ENCODE data around the gene GPD1L.
"Not testable (repeated sequence)": the region's sequence is repeated elsewhere in the genome, so short reads cannot be mapped to it uniquely, and the experiment has no call there.

The GPD1L gene

DNA sequence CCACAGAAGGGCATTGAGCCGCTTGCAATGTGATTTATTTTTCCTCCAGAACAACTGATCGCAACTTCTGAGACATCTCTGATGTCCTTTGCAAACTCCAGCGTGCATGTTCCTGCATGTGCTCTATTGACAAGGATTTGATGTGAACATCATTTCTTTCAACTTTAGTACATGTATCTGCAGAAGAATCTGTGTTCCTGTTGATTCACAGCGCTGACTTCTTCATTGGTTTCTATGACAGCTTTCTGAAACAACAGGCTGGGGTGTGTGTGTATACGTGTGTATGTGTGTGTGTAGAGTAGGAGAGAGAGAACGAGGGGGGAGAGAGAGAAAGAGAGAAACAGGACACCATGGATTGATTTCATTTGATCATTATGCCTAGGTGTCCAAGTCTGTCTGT, 75.4 kb downstream of the GPD1L start:
- POLR2A ChIA-PET = no interaction called here
- DNase-seq (ENCODE audit: extremely low spot score) = no peak
- TF ChIP-seq CTCF (IDR thresholded peaks at IDR 0.05; ENCODE audit: control extremely low read depth, extremely low read depth, low read depth, missing control alignments) = no peak
- CTCF ChIA-PET = interaction anchor here (1.0 kb wide), 1 partner anchor 25 kb away, joined by 3 read pairs; no protein-coding TSS in a partner anchor

DNA sequence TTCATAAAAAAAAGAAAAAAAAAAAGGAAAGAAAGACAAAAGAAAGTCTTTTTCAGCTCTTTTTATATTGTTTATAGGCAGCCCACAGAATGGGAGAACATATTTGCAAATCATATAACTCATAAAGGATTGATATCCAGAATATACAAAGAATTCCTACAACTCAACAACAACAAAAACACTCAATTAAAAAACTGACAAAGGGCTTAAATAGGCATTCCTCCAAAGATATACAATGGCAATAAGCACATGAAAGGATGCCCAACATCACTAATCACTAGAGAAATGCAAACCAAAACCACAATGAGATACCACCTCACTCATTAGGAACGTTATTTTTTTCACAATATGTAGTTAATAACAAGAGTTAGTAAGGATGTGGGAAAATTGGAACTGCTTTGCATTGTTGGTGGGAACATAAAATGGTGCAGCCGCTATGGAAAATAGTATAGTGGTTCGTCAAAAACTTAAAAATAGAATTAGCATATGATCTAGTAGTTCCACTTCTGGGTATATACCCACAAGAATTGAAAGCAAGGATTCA, 77.8 kb downstream of the GPD1L start:
- no peak for TF ChIP-seq CTCF (IDR thresholded peaks at IDR 0.05; ENCODE audit: control extremely low read depth, extremely low read depth, low read depth, missing control alignments)
- CTCF ChIA-PET = no interaction called here
- no peak for DNase-seq (ENCODE audit: extremely low spot score)
- POLR2A ChIA-PET = no interaction called here

DNA sequence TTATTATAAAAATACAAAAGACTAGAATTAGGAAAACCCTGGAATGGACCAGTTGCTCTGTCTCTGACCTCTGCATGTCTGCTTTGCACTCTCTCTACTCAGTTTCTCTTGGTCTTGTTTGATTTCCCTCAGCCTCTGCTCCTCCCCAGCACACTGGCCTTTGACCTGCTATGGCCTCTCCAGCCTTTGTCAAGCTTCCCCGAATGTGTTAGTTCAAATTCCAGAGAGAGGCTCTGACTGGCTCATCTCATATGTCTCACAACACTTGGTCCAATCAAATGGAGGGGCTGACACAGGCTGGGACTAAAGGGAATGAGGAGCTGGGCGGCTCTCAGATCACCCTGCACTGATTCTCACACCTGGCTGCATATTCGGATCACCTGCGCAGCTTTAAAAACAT, 79.7 kb downstream of the GPD1L start:
- DNase-seq (ENCODE audit: extremely low spot score) = no peak
- TF ChIP-seq CTCF (IDR thresholded peaks at IDR 0.05; ENCODE audit: control extremely low read depth, extremely low read depth, low read depth, missing control alignments) = no peak
- CTCF ChIA-PET = interaction anchor here (0.8 to 1.6 kb wide), 3 partner anchors 9 to 50 kb away, joined by 3 to 7 read pairs (median 4); no protein-coding TSS in a partner anchor
- POLR2A ChIA-PET = no interaction called here

- DNase-seq (ENCODE audit: extremely low spot score) = no peak
- no peak for TF ChIP-seq CTCF (IDR thresholded peaks at IDR 0.05; ENCODE audit: control extremely low read depth, extremely low read depth, low read depth, missing control alignments)
- ChIA-PET CTCF (interaction anchor here (0.8 to 1.6 kb wide), 3 partner anchors 10 to 49 kb away, joined by 3 to 7 read pairs (median 4); no protein-coding TSS in a partner anchor), POLR2A (no interaction called here)
Observed at GRCh38 chr3:32186876-32187275, 80.5 kb downstream of the GPD1L start.

DNA sequence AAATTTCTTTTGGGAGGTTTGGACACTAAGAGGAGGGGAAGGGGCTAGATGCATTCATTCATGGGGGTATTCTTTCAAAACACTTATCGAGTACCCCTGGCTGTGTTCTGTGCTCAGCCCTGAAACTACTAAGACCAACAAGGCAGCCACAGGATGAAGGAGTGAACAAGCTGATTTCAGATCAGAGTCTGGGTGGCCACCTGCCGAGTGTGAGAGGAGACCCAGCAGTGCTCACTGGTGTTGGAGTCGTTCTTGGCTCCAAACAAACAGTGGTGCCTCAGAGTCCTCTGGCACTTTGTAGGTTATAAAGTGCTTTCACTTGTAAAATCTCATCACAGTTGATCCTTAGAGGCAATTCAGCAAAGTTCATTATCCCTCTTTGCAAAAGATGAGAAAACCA, 83.3 kb downstream of the GPD1L start:
- ChIA-PET POLR2A (no interaction called here), CTCF (interaction anchor here (1.5 kb wide), 1 partner anchor 12 kb away, joined by 3 read pairs; no protein-coding TSS in a partner anchor)
- no peak for DNase-seq (ENCODE audit: extremely low spot score)
- no peak for TF ChIP-seq CTCF (IDR thresholded peaks at IDR 0.05; ENCODE audit: control extremely low read depth, extremely low read depth, low read depth, missing control alignments)

GRCh38 chr3:32190556-32190955, 84.1 kb downstream of the GPD1L start:
- DNase-seq (ENCODE audit: extremely low spot score); POLR2A ChIA-PET: not testable (repeated sequence)
- CTCF ChIA-PET = interaction anchor here (1.5 kb wide), 1 partner anchor 13 kb away, joined by 3 read pairs; no protein-coding TSS in a partner anchor

- POLR2A ChIA-PET = no interaction called here
- CTCF ChIA-PET = no interaction called here
Observed at GRCh38 chr3:32193101-32193500, 86.7 kb downstream of the GPD1L start.

More at GRCh38 chr3:32193101-32193500, 86.7 kb downstream of the GPD1L start:
- TF ChIP-seq CTCF (IDR thresholded peaks at IDR 0.05; ENCODE audit: control extremely low read depth, extremely low read depth, low read depth, missing control alignments) = no peak
- no peak for DNase-seq (ENCODE audit: extremely low spot score)

Measured in GM10248 (cell line).